ENCODE results near the gene ATF7. TPM values are rescaled to one million over a fixed set of nuclear protein-coding genes. Genes with fewer than 3 reads are reported as not detected.

The ATF7 gene
- total and polyA plus RNA-seq, 2 of the 4 experiments (the other 2 are of a cell fraction): 7.0 to 16.3 TPM

DNA sequence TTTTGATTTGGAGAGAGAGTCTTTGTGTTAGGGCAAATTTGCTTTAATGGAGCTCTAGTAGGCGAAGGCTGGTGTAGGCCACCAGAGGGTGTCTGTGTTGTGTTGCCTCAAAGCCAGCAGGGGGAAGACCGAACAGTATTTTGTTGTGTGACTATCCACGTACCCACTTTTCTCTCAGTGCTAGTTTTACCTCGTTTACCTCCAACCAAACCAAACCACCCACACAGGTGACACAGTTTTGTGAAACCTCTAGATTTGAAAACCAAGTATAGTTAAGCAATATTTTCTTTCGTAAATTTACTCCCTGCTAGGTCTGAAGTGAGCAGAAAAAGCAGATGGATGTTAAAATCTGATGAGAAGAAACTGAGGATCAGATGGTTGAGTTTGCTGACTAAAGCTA, 82.6 kb downstream of the ATF7 start:
- H3K56ac ChIP-seq (ENCODE audit: extremely low read depth, insufficient read depth, low read length): no peak overlapping the region
- H3K14ac ChIP-seq (replicated peaks; ENCODE audit: low read depth, low read length): no peak overlapping the region; the same call in 1 of the 2 replicates
- no peak overlapping the region for H2AK5ac ChIP-seq (ENCODE audit: low read depth, low read length)
- H2BK5ac ChIP-seq (ENCODE audit: low read depth, low read length, poor library complexity, severe bottlenecking): no peak overlapping the region
- no peak overlapping the region for H2BK20ac ChIP-seq (ENCODE audit: low read depth, low read length)
- dilution Hi-C loops (cut with HindIII; ENCODE audit: low sequenced_read_pairs, unreplicated experiment) (no loop called here), in situ Hi-C loops (cut with MboI; ENCODE audit: low sequenced_read_pairs) (loop anchor here (5.0 to 10.0 kb wide), 2 partner anchors 134 to 201 kb away; partner anchors contain the start of gene ATP5MC2), intact Hi-C loops (cut with micrococcal nuclease) (loop anchor here (1.0 kb wide), 3 partner anchors 83 to 203 kb away; partner anchors contain the start of genes ATF7 and ATP5MC2)
- no peaks in the 10 kb centered on the region for H3K27me3 ChIP-seq (ENCODE audit: control insufficient read depth, insufficient read depth, low read length)
- no peaks in the 10 kb centered on the region for H3K9me1 ChIP-seq (ENCODE audit: insufficient read depth, low read length)
- H3K4me2 ChIP-seq (ENCODE audit: low read depth, low read length): no peak overlapping the region
- no peak overlapping the region for H2AK9ac ChIP-seq (replicated peaks; ENCODE audit: low read depth, low read length, poor library complexity)
- peaks cover 0 to 11% of the 10 kb centered on the region in 2 experiments; a peak in 3 of 4 replicates for H3K79me1 ChIP-seq (ENCODE audit: low read depth in 1 of 2, low read length in 2 of 2)
- H4K5ac ChIP-seq (ENCODE audit: low read depth, low read length): no peak overlapping the region
- H3K9ac ChIP-seq (ENCODE audit: low read depth, low read length): no peak overlapping the region
- H3K4me1 ChIP-seq (ENCODE audit: control insufficient read depth, insufficient read depth, low read length): no peaks in the 10 kb centered on the region
- no CpG with 5 or more reads among the region's 5 CpGs for WGBS, 2 experiments (ENCODE audit: extremely low coverage in 2 of 2, insufficient read length in 1 of 2)
- no TSS peak for BruUV-seq (replicated peaks)
- H4K91ac ChIP-seq (ENCODE audit: insufficient read depth, low read depth, low read length): no peak overlapping the region
- H3K4me3 ChIP-seq (ENCODE audit: insufficient read depth, low read depth, low read length): no peak overlapping the region
- H3K4ac ChIP-seq (ENCODE audit: low read depth, low read length): no peak overlapping the region
- peak; percentile 96 for ATAC-seq (ENCODE audit: low read depth)
- DNase-seq: peak; percentile 73
- no peak overlapping the region for H3K18ac ChIP-seq (ENCODE audit: low read depth, low read length)
- H3K9me3 ChIP-seq (ENCODE audit: control insufficient read depth, insufficient read depth, low read length): no peaks in the 10 kb centered on the region
- no peak overlapping the region for H3K27ac ChIP-seq (ENCODE audit: insufficient read depth, low read length)
- peak overlapping the region in 1 of 2 experiments; percentile 46; a peak in 1 of 4 replicates for H4K8ac ChIP-seq (ENCODE audit: low read depth in 2 of 2, low read length in 2 of 2)
- CTCF ChIA-PET: interaction anchor here (0.8 to 2.0 kb wide), 12 partner anchors 8 to 157 kb away, joined by 3 to 10 read pairs (median 3); partner anchors contain the start of gene ATP5MC2
- H4K20me1 ChIP-seq (ENCODE audit: insufficient read depth, low read length): no peaks in the 10 kb centered on the region
- H2BK15ac ChIP-seq (ENCODE audit: low read depth, low read length): no peak overlapping the region
- TF ChIP-seq SMC3 (IDR thresholded peaks at IDR 0.05; ENCODE audit: low read depth, low read length): peak; percentile 91
- TF ChIP-seq CEBPB (IDR thresholded peaks at IDR 0.05; ENCODE audit: low read depth, low read length): no peak
- TF ChIP-seq, protein P1, sequence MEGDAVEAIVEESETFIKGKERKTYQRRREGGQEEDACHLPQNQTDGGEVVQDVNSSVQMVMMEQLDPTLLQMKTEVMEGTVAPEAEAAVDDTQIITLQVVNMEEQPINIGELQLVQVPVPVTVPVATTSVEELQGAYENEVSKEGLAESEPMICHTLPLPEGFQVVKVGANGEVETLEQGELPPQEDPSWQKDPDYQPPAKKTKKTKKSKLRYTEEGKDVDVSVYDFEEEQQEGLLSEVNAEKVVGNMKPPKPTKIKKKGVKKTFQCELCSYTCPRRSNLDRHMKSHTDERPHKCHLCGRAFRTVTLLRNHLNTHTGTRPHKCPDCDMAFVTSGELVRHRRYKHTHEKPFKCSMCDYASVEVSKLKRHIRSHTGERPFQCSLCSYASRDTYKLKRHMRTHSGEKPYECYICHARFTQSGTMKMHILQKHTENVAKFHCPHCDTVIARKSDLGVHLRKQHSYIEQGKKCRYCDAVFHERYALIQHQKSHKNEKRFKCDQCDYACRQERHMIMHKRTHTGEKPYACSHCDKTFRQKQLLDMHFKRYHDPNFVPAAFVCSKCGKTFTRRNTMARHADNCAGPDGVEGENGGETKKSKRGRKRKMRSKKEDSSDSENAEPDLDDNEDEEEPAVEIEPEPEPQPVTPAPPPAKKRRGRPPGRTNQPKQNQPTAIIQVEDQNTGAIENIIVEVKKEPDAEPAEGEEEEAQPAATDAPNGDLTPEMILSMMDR (conservative IDR thresholded peaks at IDR 0.05; ENCODE audit: low read depth, low read length): peak; percentile 96
- TF ChIP-seq RCOR1 (IDR thresholded peaks at IDR 0.05; ENCODE audit: insufficient replicate concordance, low read length): no peak
- TF ChIP-seq USF2 (IDR thresholded peaks at IDR 0.05; ENCODE audit: low read depth, low read length): no peak
- peak; percentile 76 for TF ChIP-seq RAD21 (IDR thresholded peaks at IDR 0.05; ENCODE audit: low read length)
- TF ChIP-seq RFX5 (IDR thresholded peaks at IDR 0.05; ENCODE audit: low read depth, low read length): no peak
- no peak for TF ChIP-seq MAFK (IDR thresholded peaks at IDR 0.05; ENCODE audit: low read depth, low read length)
- no peak for TF ChIP-seq BHLHE40 (IDR thresholded peaks at IDR 0.05; ENCODE audit: low read depth, low read length)
- no peak for TF ChIP-seq CHD1 (IDR thresholded peaks at IDR 0.05; ENCODE audit: low read depth, low read length)
- no peak for TF ChIP-seq FOS (IDR thresholded peaks at IDR 0.05; ENCODE audit: low read depth, low read length)
- H2AFZ ChIP-seq (replicated peaks; ENCODE audit: low read length, poor library complexity): no peak overlapping the region
- H3K36me3 ChIP-seq (ENCODE audit: control insufficient read depth, insufficient read depth, low read length): peaks cover 13% of the 10 kb centered on the region
- H3K23ac ChIP-seq (ENCODE audit: low read depth, low read length): no peak overlapping the region
- POLR2A ChIA-PET (ENCODE audit: unreplicated experiment): no interaction called here
- no peak overlapping the region for H2BK120ac ChIP-seq (ENCODE audit: low read depth, low read length)

Measured in IMR-90 (cell line).